Esophagus squamous epithelium (tissue), 5 donors: ENCODE data around the gene ACSF2. TPM values are rescaled to one million over a fixed set of nuclear protein-coding genes. Genes with fewer than 3 reads are reported as not detected.

ENCODE experiments used
- DNase-seq: peaks from one replicate; lab custom pipeline; 2025; lab: John Stamatoyannopoulos, UW
- H3K27ac ChIP-seq, 4 donors: fragments of 200-600 bp; sonication (generic); one replicate each; pipeline ENCODE4 v1.5.1; 2016 to 2019; ENCODE audit warnings: mild to moderate bottlenecking in 1 of 4
- H3K27me3 ChIP-seq, 4 donors: fragments of 200-600 bp; sonication (generic); 1 replicate in 3 of 4; 2 replicates in 1 of 4; pipeline versions ENCODE4 v1.5.1 to v1.6.0; 2017 to 2021; ENCODE audit warnings: antibody characterized with exemption in 1 of 4
- H3K36me3 ChIP-seq, 3 donors: fragments of 200-600 bp; sonication (generic); one replicate each; pipeline ENCODE4 v1.5.1; 2016 to 2019
- H3K4me1 ChIP-seq, 3 donors: fragments of 200-600 bp; sonication (generic); one replicate each; pipeline ENCODE4 v1.5.1; 2017 to 2019
- H3K4me3 ChIP-seq, 4 donors: fragments of 200-600 bp; sonication (generic); 1 replicate in 3 of 4; 2 replicates in 1 of 4; pipeline ENCODE4 v1.5.1; 2016 to 2019; ENCODE audit warnings: mild to moderate bottlenecking in 2 of 4, moderate library complexity in 1 of 4
- H3K9me3 ChIP-seq, 3 donors: fragments of 200-600 bp; sonication (generic); one replicate each; pipeline ENCODE4 v1.5.1; 2016 to 2019
- POLR2A ChIP-seq, 4 donors: fragments of 450-650 bp; IDR thresholded peaks; one replicate each; pipeline ENCODE4 v1.6.1; 2017; ENCODE audit warnings: antibody characterized with exemption in 4 of 4, mild to moderate bottlenecking in 4 of 4, moderate library complexity in 3 of 4
- WGBS, 2 donors: methylation state at CpG; one replicate each; pipeline ENCODE4 v1.1.5; 2018; 5-methylcytosine and 5-hydroxymethylcytosine counted together
- intact Hi-C: fragments of 100-400 bp; cut with DNase I; formaldehyde crosslinking; loops from one replicate; pipeline ENCODE4 v1.15.0; 2022
- total RNA-seq, 4 donors: library from RNA; depleted of rRNA; stranded (reverse); fragments of >200 nt; gene quantifications; one replicate each; pipeline ENCODE4 v1.1.0, GENCODE V29; 2016
- TF ChIP-seq, protein P1 (sequence below), 6 experiments: fragments of 450-650 bp in 4 of 6; fragments of 200-600 bp in 2 of 6; sonication (generic) in 2 of 6; IDR thresholded peaks; one replicate each; pipeline ENCODE4 v1.5.1; 2016 to 2019; ENCODE audit warnings: antibody characterized with exemption in 6 of 6, mild to moderate bottlenecking in 4 of 6, moderate library complexity in 4 of 6
- donor health status: DM: yes; HTN: yes; CAD: no.

ACSF2 gene
- total RNA-seq, 4 donors from 2014 or later = 7.0 to 26.3 (median 19.0) TPM

DNA sequence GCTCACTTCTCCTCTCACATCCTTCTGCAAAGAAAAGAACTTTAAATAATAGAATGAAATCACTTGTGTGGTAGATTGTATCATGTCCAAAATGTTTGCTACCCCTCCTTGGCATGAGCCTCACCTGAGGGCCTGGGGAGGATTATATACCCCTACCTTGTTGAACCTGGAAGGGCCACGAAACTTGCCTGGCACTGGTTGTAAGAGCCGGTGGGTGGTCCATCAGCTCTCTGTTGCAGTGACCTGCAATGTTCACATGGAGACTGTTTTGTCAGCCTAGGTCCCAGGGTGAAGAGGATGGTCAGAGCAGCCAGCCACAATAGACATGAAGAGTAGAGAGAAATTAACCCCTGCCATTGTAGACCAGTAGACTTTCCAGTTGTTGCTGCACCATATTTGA, 62.9 kb downstream of the ACSF2 start:
- H3K27me3 ChIP-seq = no peaks in the 10 kb centered on the region
- TF ChIP-seq, protein P1, sequence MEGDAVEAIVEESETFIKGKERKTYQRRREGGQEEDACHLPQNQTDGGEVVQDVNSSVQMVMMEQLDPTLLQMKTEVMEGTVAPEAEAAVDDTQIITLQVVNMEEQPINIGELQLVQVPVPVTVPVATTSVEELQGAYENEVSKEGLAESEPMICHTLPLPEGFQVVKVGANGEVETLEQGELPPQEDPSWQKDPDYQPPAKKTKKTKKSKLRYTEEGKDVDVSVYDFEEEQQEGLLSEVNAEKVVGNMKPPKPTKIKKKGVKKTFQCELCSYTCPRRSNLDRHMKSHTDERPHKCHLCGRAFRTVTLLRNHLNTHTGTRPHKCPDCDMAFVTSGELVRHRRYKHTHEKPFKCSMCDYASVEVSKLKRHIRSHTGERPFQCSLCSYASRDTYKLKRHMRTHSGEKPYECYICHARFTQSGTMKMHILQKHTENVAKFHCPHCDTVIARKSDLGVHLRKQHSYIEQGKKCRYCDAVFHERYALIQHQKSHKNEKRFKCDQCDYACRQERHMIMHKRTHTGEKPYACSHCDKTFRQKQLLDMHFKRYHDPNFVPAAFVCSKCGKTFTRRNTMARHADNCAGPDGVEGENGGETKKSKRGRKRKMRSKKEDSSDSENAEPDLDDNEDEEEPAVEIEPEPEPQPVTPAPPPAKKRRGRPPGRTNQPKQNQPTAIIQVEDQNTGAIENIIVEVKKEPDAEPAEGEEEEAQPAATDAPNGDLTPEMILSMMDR (IDR thresholded peaks at IDR 0.05) = no peak
- TF ChIP-seq POLR2A (IDR thresholded peaks at IDR 0.05) = no peak
- H3K36me3 ChIP-seq = peaks cover 0 to 33% (median 7%) of the 10 kb centered on the region in 3 donors
- H3K4me3 ChIP-seq = no peak overlapping the region
- no peaks in the 10 kb centered on the region for H3K9me3 ChIP-seq
- peaks cover 5 to 20% (median 5%) of the 10 kb centered on the region in 3 donors for H3K4me1 ChIP-seq
- intact Hi-C loops = loop anchor here (10.0 kb wide), 1 partner anchor 136 kb away; no protein-coding TSS in a partner anchor
- 92 to 100% methylated on average over 2 of the region's 2 CpGs for WGBS, 2 donors
- DNase-seq = no peak
- no peak overlapping the region for H3K27ac ChIP-seq

DNA sequence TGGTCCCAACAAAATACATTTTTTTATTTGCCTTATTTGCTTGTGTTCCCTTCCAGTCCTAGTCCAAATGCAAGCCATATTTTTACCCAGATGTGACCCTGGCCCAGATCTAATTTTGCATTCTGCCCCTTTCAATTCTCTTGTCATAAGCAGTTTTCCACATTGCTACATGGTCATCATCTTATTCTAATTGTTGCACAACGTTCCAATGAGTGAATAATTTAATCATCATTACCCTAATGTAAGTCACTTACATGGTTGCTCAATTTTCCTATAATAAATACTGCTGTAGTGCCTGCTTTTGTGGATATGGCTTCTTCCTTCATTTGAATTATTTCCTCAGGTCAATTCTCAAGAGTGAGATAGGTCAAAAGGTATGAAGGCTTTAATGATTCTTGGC, 65.5 kb downstream of the ACSF2 start:
- peaks cover 0 to 10% (median 0%) of the 10 kb centered on the region in 3 donors for H3K36me3 ChIP-seq
- intact Hi-C loops = no loop called here
- peaks cover 5 to 20% (median 5%) of the 10 kb centered on the region in 3 donors for H3K4me1 ChIP-seq
- H3K27ac ChIP-seq = no peak overlapping the region
- H3K27me3 ChIP-seq = no peaks in the 10 kb centered on the region
- no peak for DNase-seq
- no peak overlapping the region for H3K4me3 ChIP-seq
- TF ChIP-seq, protein P1 (IDR thresholded peaks at IDR 0.05) = no peak
- no peak for TF ChIP-seq POLR2A (IDR thresholded peaks at IDR 0.05)
- WGBS, 2 donors = 19 to 21% methylated on average over 1 of the region's 1 CpG
- H3K9me3 ChIP-seq = no peaks in the 10 kb centered on the region

DNA sequence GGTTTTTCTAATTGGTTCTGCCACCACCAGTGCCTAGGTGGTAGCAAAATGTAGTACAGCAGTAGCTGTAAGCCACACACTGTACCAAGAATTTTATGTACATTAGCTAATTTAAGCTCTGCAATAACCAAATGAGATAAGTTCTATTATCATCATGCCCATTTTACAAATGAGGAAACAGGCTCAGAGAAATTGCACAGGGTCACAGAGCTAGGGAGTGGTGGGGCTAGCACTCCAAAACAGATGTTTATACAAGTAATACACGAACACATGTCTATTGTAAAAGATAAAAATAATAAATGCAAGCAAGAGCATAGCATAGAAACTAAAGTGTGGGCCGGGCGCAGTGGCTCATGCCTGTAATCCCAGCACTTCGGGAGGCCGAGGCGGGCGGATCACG, 66.2 kb downstream of the ACSF2 start:
- no peak overlapping the region for H3K27ac ChIP-seq
- no peaks in the 10 kb centered on the region for H3K27me3 ChIP-seq
- no peak overlapping the region for H3K4me3 ChIP-seq
- intact Hi-C loops = no loop called here
- 81 to 87% methylated on average over 8 of the region's 8 CpGs for WGBS, 2 donors
- no peak for DNase-seq
- TF ChIP-seq, protein P1 (IDR thresholded peaks at IDR 0.05) = no peak
- TF ChIP-seq POLR2A (IDR thresholded peaks at IDR 0.05) = no peak
- H3K36me3 ChIP-seq = peaks cover 0 to 2% (median 0%) of the 10 kb centered on the region in 3 donors
- peaks cover 5 to 15% (median 5%) of the 10 kb centered on the region in 3 donors for H3K4me1 ChIP-seq
- H3K9me3 ChIP-seq = no peaks in the 10 kb centered on the region

DNA sequence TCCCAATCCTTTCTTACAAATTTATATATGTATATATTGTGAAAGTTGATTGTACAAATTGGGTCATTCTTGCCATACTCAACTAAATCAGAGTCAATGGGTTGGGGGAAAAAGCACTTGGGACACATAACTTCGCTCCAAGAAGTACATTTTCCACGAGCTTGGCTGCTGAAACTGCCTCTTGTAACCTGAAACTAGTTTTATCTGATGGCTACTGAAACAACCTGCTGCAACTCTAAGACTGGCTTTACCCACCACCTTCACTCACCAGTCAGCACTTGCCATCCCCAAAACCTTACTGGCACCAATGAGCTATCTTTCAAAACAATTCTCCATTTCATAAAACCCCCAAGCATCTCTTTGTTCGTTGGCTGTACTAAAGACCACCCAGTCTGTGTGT, 67.7 kb downstream of the ACSF2 start:
- no peak for TF ChIP-seq POLR2A (IDR thresholded peaks at IDR 0.05)
- TF ChIP-seq, protein P1 (IDR thresholded peaks at IDR 0.05) = no peak

DNA sequence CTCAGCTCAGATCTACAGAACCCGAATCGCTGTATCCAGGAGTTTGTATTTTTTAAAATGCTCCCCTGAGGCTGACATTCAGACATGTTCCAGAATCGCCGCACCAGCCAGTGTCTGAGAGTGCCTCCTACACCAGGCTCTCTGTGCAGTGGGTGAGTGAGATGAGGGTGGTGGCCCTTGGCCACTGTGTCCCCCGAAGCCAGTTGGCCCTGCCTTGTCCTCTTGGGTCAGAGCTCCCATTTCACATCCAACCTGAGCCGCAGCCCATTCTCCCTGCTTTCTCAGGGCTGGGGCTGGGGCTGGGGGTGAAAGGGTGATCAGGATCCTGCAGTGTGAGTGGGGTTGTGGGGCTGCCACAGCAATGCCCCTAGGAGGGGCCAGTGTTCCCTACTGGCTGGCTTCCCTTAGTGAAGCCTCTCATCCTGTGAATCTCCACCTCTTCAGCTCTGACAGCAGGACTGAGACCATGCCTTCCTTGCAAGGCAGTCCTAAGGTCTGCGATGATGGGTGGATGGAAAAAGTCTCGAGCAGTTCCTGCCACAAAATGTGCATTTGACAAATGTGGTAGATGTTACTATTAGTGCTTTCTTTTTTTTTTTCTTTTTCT, 69.3 kb downstream of the ACSF2 start:
- TF ChIP-seq, protein P1 (IDR thresholded peaks at IDR 0.05) = no peak
- no peak for TF ChIP-seq POLR2A (IDR thresholded peaks at IDR 0.05)
- Histone ChIP-seq H3K4me1 (peaks cover 0 to 12% (median 0%) of the 10 kb centered on the region in 3 donors), H3K4me3 (no peak overlapping the region), H3K36me3 (no peaks in the 10 kb centered on the region), H3K9me3 (no peaks in the 10 kb centered on the region), H3K27ac (no peak overlapping the region), H3K27me3 (no peaks in the 10 kb centered on the region)
- intact Hi-C loops = no loop called here
- no peak for DNase-seq
- WGBS, 2 donors = 72 to 94% methylated on average over 4 to 7 of the region's 8 CpGs

More for the DNA sequence above, 67.7 kb downstream of the ACSF2 start:
- no peaks in the 10 kb centered on the region for H3K27me3 ChIP-seq
- WGBS, 2 donors = 38 to 51% methylated on average over 3 of the region's 3 CpGs
- no peak for DNase-seq
- H3K9me3 ChIP-seq = no peaks in the 10 kb centered on the region
- intact Hi-C loops = no loop called here
- no peak overlapping the region for H3K27ac ChIP-seq
- no peaks in the 10 kb centered on the region for H3K36me3 ChIP-seq
- peaks cover 0 to 12% (median 0%) of the 10 kb centered on the region in 3 donors for H3K4me1 ChIP-seq
- H3K4me3 ChIP-seq = no peak overlapping the region
